ENCODE data around the gene TTLL10. TPM values are rescaled to one million over a fixed set of nuclear protein-coding genes. Genes with fewer than 3 reads are reported as not detected.

The TTLL10 gene
- total RNA-seq, 3 donors from 2014 or later: 0.32 to 4.4 (median 1.8) TPM

DNA sequence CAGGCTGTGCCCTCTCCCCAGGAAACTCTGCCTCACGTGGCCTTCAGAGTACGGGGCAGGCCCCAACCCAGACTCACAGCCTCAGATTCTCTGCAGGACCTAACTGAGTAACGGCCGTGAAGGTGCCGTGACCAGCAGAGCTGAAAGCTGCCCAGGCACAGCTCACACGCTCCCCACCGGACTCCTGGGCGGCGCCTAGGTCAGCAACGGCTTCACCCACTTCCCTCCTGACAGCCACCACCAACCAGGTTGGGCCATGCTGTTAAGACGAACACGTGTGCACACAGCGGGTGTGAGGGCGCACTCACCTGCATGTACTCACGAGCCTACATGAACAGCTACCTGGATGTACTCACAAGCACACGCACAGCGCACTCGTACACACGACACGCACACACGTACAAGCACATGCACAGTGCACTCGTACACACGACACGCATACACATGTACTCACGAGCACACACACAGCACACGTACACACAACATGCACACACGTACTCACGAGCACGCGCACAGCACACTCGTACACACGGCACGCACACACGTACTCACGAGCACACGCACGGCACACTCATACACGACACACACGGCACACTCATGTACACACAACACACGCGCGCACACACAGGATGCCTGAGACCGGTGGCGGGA is 49.0 kb downstream of the TTLL10 start:
- no peak for ATAC-seq
- no peak for DNase-seq
- Histone ChIP-seq H3K4me3 (no peak overlapping the region), H3K9me3 (no peaks in the 10 kb centered on the region), H3K36me3 (ENCODE audit: low read depth) (peaks cover 10% of the 10 kb centered on the region), H3K4me1 (ENCODE audit: low read depth) (peaks cover 12% of the 10 kb centered on the region)
- TF ChIP-seq, protein P1, sequence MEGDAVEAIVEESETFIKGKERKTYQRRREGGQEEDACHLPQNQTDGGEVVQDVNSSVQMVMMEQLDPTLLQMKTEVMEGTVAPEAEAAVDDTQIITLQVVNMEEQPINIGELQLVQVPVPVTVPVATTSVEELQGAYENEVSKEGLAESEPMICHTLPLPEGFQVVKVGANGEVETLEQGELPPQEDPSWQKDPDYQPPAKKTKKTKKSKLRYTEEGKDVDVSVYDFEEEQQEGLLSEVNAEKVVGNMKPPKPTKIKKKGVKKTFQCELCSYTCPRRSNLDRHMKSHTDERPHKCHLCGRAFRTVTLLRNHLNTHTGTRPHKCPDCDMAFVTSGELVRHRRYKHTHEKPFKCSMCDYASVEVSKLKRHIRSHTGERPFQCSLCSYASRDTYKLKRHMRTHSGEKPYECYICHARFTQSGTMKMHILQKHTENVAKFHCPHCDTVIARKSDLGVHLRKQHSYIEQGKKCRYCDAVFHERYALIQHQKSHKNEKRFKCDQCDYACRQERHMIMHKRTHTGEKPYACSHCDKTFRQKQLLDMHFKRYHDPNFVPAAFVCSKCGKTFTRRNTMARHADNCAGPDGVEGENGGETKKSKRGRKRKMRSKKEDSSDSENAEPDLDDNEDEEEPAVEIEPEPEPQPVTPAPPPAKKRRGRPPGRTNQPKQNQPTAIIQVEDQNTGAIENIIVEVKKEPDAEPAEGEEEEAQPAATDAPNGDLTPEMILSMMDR (IDR thresholded peaks at IDR 0.05): no peak
- intact Hi-C loops (cut with DNase I, micrococcal nuclease): no loop called here

DNA sequence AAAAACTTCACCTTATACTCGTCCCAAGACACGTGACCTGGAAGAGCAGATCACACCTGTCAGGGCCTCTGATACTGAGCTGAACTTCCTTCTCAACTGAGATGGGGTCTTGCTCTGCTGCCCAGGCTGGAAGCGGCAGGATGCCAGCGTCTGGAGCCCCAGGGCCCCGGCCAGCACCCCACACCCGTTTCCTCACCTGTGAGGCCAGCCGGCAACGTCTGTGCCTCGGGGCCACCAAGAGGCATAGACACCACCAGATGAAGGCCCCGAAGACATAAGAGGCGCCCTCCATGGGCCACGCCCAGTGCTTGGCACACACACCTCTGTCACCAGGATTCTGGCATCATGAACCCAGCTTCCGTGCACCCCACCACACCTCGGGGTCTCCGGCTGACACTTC is 49.6 kb downstream of the TTLL10 start:
- Histone ChIP-seq H3K36me3 (ENCODE audit: low read depth) (peaks cover 10% of the 10 kb centered on the region), H3K4me1 (ENCODE audit: low read depth) (peaks cover 12% of the 10 kb centered on the region), H3K9me3 (no peaks in the 10 kb centered on the region), H3K4me3 (no peak overlapping the region)
- TF ChIP-seq, protein P1 (IDR thresholded peaks at IDR 0.05): no peak
- DNase-seq (no peak), ATAC-seq (no peak)
- intact Hi-C loops (cut with DNase I, micrococcal nuclease): no loop called here

DNA sequence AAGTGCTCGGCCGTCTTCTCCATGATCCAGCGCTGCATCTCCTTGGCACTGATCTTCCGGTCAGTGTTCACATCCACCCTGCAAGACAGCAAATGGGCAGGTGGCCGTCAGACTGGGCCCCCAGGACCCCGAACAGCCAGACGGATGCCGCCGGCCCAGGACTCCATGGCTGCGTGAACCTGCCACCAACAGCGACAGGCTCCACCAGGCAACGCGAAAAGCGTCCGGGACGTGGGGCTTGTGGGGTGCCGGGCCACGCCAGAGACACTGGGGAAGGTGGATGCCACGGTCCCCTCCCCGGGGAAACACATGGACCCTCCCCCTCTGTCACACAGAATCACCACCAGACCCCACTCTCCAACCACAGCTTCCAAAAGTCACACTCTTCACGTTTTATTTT is 50.2 kb downstream of the TTLL10 start:
- DNase-seq (no peak), ATAC-seq (no peak)
- peaks cover 14% of the 10 kb centered on the region for H3K4me1 ChIP-seq (ENCODE audit: low read depth)
- H3K4me3 ChIP-seq: no peak overlapping the region
- TF ChIP-seq, protein P1 (IDR thresholded peaks at IDR 0.05): no peak
- peaks cover 13% of the 10 kb centered on the region for H3K36me3 ChIP-seq (ENCODE audit: low read depth)
- intact Hi-C loops (cut with DNase I, micrococcal nuclease): no loop called here
- no peaks in the 10 kb centered on the region for H3K9me3 ChIP-seq

DNA sequence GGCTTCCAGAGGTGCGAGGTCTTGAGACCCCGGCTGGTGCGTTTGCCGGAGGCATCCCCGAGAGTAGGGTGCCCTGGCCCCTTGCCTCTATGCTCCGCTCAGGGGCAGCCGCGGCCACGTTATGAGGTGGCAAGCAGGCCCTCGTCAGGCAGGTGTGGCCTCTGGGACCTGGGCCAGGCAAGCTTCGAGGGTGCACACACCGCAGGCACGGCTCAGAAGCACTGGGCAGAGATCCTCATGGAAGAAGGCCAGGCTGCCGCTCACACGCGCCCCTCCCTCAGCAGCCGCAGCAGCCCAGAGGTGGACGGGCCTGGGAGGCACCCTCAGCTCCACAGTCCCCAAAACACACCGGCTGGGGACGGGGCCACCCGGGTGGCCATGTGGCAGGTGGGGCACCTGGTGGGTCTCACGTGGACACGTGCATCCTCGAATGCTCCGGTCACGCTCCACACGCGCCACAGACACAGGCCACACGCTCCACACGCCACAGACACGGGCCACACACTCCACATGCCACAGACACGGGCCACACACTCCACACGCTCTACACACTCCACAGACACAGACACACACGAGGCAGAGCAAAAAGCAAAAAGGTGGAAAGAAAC is 51.7 kb downstream of the TTLL10 start:
- H3K4me1 ChIP-seq (ENCODE audit: low read depth): peaks cover 26% of the 10 kb centered on the region
- peak in 1 of 3 donors; percentile 57 for DNase-seq
- H3K9me3 ChIP-seq: no peaks in the 10 kb centered on the region
- no peak overlapping the region for H3K4me3 ChIP-seq
- peak; percentile 23 for ATAC-seq
- TF ChIP-seq, protein P1 (IDR thresholded peaks at IDR 0.05): no peak
- peaks cover 13% of the 10 kb centered on the region for H3K36me3 ChIP-seq (ENCODE audit: low read depth)
- intact Hi-C loops (cut with DNase I, micrococcal nuclease): no loop called here

DNA sequence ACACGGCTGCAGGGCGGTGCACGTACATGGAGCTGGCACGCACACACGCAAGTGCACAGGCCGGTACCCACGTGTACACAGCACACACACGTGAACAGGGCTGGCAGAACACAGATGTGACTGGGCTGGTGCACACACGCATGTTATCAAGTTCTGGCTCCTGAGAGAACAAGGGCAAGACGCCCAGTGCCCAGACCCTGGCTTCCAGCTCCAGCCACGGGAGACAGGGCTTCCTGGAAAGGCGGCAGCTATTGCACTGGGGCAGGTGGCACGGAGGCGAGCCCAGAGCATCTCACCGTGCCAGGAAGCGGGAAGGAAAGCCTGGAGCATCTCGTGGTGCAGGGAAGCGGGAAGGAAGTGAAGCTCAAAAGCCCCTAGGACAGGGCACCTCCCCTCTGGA is 52.2 kb downstream of the TTLL10 start:
- Histone ChIP-seq H3K9me3 (no peaks in the 10 kb centered on the region), H3K4me1 (ENCODE audit: low read depth) (peaks cover 31% of the 10 kb centered on the region), H3K4me3 (no peak overlapping the region), H3K36me3 (ENCODE audit: low read depth) (peaks cover 13% of the 10 kb centered on the region)
- TF ChIP-seq, protein P1 (IDR thresholded peaks at IDR 0.05): no peak
- intact Hi-C loops (cut with DNase I, micrococcal nuclease): no loop called here
- no peak for DNase-seq
- no peak for ATAC-seq

Measured in mucosa of descending colon (tissue), 3 donors.